A673 (cell line): ENCODE results near the gene CAMK4. TPM values are rescaled to one million over a fixed set of nuclear protein-coding genes. Genes with fewer than 3 reads are reported as not detected.

Source experiments
- BruUV-seq: library from RNA; stranded (reverse); fragments of 400-500 nt; replicated peaks from 2 replicates; lab custom pipeline; 2021; lab: Mats Ljungman, UMichigan
- CTCF ChIA-PET: fragments of 300-600 bp; sonication (Branson Sonifier 250); formaldehyde crosslinking; loops from one replicate; lab custom pipeline; 2022; ENCODE audit warnings: antibody characterized with exemption; lab: Charles Lee
- POLR2A ChIA-PET: fragments of 300-600 bp; sonication (Branson Sonifier 250); formaldehyde crosslinking; loops from one replicate; lab custom pipeline; 2022; ENCODE audit warnings: antibody characterized with exemption; ENCODE audit not compliant: low non-redundant PET; lab: Charles Lee
- DNase-seq: peaks from one replicate; pipeline ENCODE4 v3.0.0-alpha.2; 2015; ENCODE audit warnings: low spot score
- H3K27ac ChIP-seq: fragments of 200-600 bp; sonication (generic); 2 replicates; pipeline ENCODE4 v1.5.1; 2016; ENCODE audit warnings: mixed run types, low read depth, mild to moderate bottlenecking, mixed read lengths, antibody characterized with exemption, low read length; ENCODE audit not compliant: poor library complexity, severe bottlenecking
- H3K27me3 ChIP-seq: fragments of 200-600 bp; sonication (generic); replicated peaks from 2 replicates; pipeline ENCODE4 v1.6.1; 2017; ENCODE audit warnings: mixed run types, low read depth, mild to moderate bottlenecking, mixed read lengths, antibody characterized with exemption, low read length; ENCODE audit not compliant: insufficient read depth, poor library complexity
- H3K36me3 ChIP-seq: fragments of 200-600 bp; sonication (generic); 2 replicates; pipeline ENCODE4 v1.6.1; 2016; ENCODE audit warnings: mixed run types, mild to moderate bottlenecking, mixed read lengths, antibody characterized with exemption, low read length; ENCODE audit not compliant: insufficient read depth, poor library complexity, severe bottlenecking
- H3K4me1 ChIP-seq: fragments of 200-600 bp; sonication (generic); 2 replicates; pipeline ENCODE4 v1.6.1; 2017; ENCODE audit warnings: mixed run types, mild to moderate bottlenecking, mixed read lengths, antibody characterized with exemption, low read length; ENCODE audit not compliant: insufficient read depth, poor library complexity, severe bottlenecking
- H3K4me3 ChIP-seq: fragments of 200-600 bp; sonication (generic); 2 replicates; pipeline ENCODE4 v1.5.1; 2016; ENCODE audit warnings: low read depth, mixed run types, mild to moderate bottlenecking, mixed read lengths, low read length; ENCODE audit not compliant: poor library complexity, severe bottlenecking
- H3K9me3 ChIP-seq: fragments of 200-600 bp; sonication (generic); 2 replicates; pipeline ENCODE4 v1.6.1; 2016; ENCODE audit warnings: mixed run types, low read depth, mild to moderate bottlenecking, mixed read lengths, antibody characterized with exemption, low read length; ENCODE audit not compliant: poor library complexity, severe bottlenecking
- EZH2 ChIP-seq: fragments of 200-600 bp; sonication (generic); IDR thresholded peaks from 2 replicates; pipeline ENCODE4 v1.6.1; 2017; ENCODE audit warnings: borderline replicate concordance, low read depth, mild to moderate bottlenecking, mixed read lengths, antibody characterized with exemption, low read length; ENCODE audit not compliant: poor library complexity, severe bottlenecking
- intact Hi-C: fragments of 100-400 bp; cut with micrococcal nuclease; formaldehyde crosslinking; loops from one replicate; pipeline ENCODE4 v1.10.0; 2022; ENCODE audit not compliant: unreplicated experiment
- total RNA-seq: library from RNA; stranded (reverse); gene quantifications from 2 replicates; pipeline ENCODE4 v1.2.3, GENCODE V29; 2021
- TF ChIP-seq, protein P1 (sequence below): fragments of 300-800, 200-600 bp; sonication (generic); conservative IDR thresholded peaks from 2 replicates; pipeline ENCODE4 v1.5.1; 2017; ENCODE audit warnings: low read depth, mild to moderate bottlenecking, antibody characterized with exemption, low read length, moderate library complexity, mixed read lengths

CAMK4 gene
- total RNA-seq, 1 experiment from 2014 or later: 0.88 TPM

DNA sequence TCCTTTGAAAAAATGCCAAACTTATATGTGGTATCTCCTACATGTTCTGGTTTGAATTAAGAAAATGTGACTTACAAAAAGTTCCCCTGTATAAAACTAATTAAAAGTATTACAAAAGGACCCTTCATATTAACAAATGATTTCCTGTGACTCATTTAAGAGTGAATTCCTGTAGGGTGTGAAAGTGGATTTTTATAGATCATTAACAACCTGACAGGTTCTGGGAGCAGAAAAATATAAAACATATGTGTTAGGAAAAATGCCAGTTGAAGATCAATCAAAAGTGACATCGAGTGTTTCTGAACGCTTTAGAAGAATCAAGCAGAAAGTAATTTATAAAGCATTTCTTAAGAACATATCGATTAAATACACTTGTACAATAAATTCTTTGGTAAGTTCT lies 35.5 kb downstream of the CAMK4 start:
- Histone ChIP-seq H3K36me3 (no peaks in the 10 kb centered on the region), H3K27me3 (no peaks in the 10 kb centered on the region), H3K27ac (no peak overlapping the region), H3K4me1 (peaks cover 8% of the 10 kb centered on the region), H3K4me3 (no peak overlapping the region), H3K9me3 (no peaks in the 10 kb centered on the region)
- no peak for TF ChIP-seq EZH2
- TF ChIP-seq, protein P1, sequence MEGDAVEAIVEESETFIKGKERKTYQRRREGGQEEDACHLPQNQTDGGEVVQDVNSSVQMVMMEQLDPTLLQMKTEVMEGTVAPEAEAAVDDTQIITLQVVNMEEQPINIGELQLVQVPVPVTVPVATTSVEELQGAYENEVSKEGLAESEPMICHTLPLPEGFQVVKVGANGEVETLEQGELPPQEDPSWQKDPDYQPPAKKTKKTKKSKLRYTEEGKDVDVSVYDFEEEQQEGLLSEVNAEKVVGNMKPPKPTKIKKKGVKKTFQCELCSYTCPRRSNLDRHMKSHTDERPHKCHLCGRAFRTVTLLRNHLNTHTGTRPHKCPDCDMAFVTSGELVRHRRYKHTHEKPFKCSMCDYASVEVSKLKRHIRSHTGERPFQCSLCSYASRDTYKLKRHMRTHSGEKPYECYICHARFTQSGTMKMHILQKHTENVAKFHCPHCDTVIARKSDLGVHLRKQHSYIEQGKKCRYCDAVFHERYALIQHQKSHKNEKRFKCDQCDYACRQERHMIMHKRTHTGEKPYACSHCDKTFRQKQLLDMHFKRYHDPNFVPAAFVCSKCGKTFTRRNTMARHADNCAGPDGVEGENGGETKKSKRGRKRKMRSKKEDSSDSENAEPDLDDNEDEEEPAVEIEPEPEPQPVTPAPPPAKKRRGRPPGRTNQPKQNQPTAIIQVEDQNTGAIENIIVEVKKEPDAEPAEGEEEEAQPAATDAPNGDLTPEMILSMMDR: no peak
- no TSS peak for BruUV-seq
- ChIA-PET POLR2A (no interaction called here), CTCF (no interaction called here)
- DNase-seq: peak; percentile 53
- intact Hi-C loops: no loop called here

DNA sequence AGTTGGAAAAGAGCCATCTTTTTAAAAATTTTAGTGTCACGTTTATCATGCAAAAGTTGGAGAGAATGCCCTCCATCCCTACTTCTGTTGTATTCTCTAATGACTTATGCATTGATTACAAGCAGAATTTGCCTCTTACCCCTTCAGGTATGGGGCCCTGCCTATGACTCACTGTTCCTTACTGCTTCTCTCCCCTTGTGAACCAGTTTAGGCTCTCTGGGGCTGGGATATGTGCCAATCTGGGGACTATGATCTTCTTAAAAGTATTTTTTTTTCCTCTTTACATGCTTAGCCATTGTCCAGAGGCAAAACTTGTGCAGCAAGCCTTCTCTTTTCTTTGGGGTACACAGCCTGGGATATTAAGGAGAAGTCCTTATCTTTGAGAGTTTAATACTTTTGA lies 37.4 kb downstream of the CAMK4 start:
- CTCF ChIA-PET: no interaction called here
- intact Hi-C loops: no loop called here

DNA sequence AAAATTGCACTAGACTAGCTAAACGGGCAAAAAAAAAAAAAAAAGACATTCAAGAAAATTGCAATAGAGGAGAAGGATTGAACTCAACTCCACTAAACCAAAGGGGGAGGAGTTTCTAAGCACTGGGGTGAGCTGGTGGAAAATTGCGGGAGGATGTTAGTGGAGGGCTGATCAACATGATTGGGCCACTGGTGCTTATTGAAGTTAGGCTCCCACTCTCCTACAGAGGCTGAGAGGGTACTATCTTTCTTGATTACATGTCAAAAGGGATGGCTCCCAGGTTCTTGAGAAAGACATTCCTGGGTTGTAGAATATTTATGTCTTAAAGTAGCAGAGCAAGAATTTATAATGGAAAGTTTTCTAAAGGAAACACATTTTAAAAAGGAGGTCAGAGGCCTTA lies 38.0 kb downstream of the CAMK4 start:
- BruUV-seq: no TSS peak
- peaks cover 8% of the 10 kb centered on the region for H3K4me1 ChIP-seq
- no peaks in the 10 kb centered on the region for H3K27me3 ChIP-seq
- intact Hi-C loops: no loop called here
- POLR2A ChIA-PET: no interaction called here
- no peak overlapping the region for H3K27ac ChIP-seq
- DNase-seq: no peak
- CTCF ChIA-PET: no interaction called here
- no peaks in the 10 kb centered on the region for H3K36me3 ChIP-seq
- H3K9me3 ChIP-seq: no peaks in the 10 kb centered on the region
- no peak overlapping the region for H3K4me3 ChIP-seq
- no peak for TF ChIP-seq EZH2
- TF ChIP-seq, protein P1: no peak

More for the DNA sequence above, 37.4 kb downstream of the CAMK4 start:
- Histone ChIP-seq H3K4me3 (no peak overlapping the region), H3K36me3 (no peaks in the 10 kb centered on the region), H3K9me3 (no peaks in the 10 kb centered on the region), H3K4me1 (peaks cover 8% of the 10 kb centered on the region), H3K27ac (no peak overlapping the region), H3K27me3 (no peaks in the 10 kb centered on the region)
- DNase-seq: no peak
- POLR2A ChIA-PET: no interaction called here
- BruUV-seq: no TSS peak
- TF ChIP-seq, protein P1: no peak
- no peak for TF ChIP-seq EZH2
